HPDE6-E6E7 (cell line): ENCODE measurements around the gene PXK.
"Not testable (repeated sequence)": the region's sequence is repeated elsewhere in the genome, so short reads cannot be mapped to it uniquely, and the experiment has no call there.

Experiments
- DNase-seq: peaks from one replicate; pipeline ENCODE4 v3.0.0; 2011; ENCODE audit warnings: missing footprints; ENCODE audit errors: extremely low spot score

Gene PXK

GRCh38 chr3:58419780-58420507 is 87.3 kb downstream of the PXK start:
- no peak for DNase-seq

GRCh38 chr3:58421004-58421403 is 88.3 kb downstream of the PXK start:
- DNase-seq, result no peak

- DNase-seq, result no peak
Observed at GRCh38 chr3:58422756-58423325, 90.1 kb downstream of the PXK start.

GRCh38 chr3:58424613-58425012 is 91.9 kb downstream of the PXK start:
- DNase-seq, result no peak

- DNase-seq, result no peak
Observed at GRCh38 chr3:58425782-58426181, 93.1 kb downstream of the PXK start.

- no peak for DNase-seq
Observed at GRCh38 chr3:58427661-58428361, 95.1 kb downstream of the PXK start.

GRCh38 chr3:58429657-58430056 is 97.0 kb downstream of the PXK start:
- DNase-seq, result no peak

GRCh38 chr3:58432905-58433304 is 100.2 kb downstream of the PXK start:
- no peak for DNase-seq

GRCh38 chr3:58433400-58434167 is 100.9 kb downstream of the PXK start, which contains the start of gene PDHB:
Gene PDHB (minus strand): TSS chr3:58433832. CDS start chr3:58433809, 23 bp downstream.
- DNase-seq, result peak; percentile 50

- no peak for DNase-seq
Observed at GRCh38 chr3:58434168-58434504, 101.4 kb downstream of the PXK start.

GRCh38 chr3:58434511-58434910 is 101.8 kb downstream of the PXK start:
- no peak for DNase-seq

- no peak for DNase-seq
Observed at GRCh38 chr3:58434990-58435389, 102.3 kb downstream of the PXK start.

- not testable (repeated sequence) for DNase-seq
Observed at GRCh38 chr3:58437276-58437675, 104.6 kb downstream of the PXK start.

GRCh38 chr3:58440996-58441355 is 108.3 kb downstream of the PXK start:
- DNase-seq, result not testable (repeated sequence)

- no peak for DNase-seq
Observed at GRCh38 chr3:58441514-58442450, 109.1 kb downstream of the PXK start.

- DNase-seq, result no peak
Observed at GRCh38 chr3:58452176-58452575, 119.5 kb downstream of the PXK start.

GRCh38 chr3:58459160-58459559 is 126.5 kb downstream of the PXK start:
- no peak for DNase-seq

GRCh38 chr3:58462829-58463180 is 130.1 kb downstream of the PXK start:
- no peak for DNase-seq

GRCh38 chr3:58463181-58463941 is 130.7 kb downstream of the PXK start:
- DNase-seq, result peak; percentile 67

- DNase-seq, result no peak
Observed at GRCh38 chr3:58463942-58464271, 131.2 kb downstream of the PXK start.

GRCh38 chr3:58464866-58465265 is 132.2 kb downstream of the PXK start:
- no peak for DNase-seq
